ENCODE data around the gene THAP8.

Gene THAP8

DNA sequence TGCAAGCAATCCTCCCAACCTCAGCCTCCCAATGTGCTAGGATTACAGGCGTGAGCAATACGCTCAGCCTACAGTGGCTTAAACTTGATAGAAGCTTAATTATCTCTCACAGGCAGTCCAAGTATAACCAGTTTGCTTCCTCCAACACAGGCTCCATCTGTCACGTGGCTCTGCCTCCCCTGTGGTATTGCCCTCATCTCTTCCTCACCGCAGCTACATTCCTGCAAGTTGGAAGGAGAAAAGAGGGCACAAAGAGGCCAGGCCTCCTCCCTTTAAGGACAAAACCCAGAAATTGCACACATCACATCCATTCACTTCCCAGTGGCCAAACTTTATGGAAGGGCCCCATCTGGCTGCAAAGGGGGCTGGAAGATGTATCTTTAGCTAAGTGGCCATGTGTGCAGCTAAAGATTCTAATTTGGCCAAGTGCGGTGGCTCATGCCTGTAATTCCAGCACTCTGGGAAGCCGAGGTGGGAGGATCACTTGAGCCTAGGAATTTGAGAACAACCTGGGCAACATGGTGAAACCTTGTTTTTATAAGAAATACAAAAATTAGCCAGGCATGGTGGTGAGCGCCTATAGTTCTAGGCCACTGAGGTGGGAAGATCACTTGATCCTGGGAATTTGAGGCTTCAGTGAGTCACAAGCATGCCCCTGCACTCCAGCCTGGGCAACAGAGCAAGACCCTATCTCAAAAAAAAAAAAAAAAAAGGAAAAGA, 62.2 kb downstream of the THAP8 start:
- no peak for DNase-seq

- DNase-seq = no peak
These were observed 63.0 kb downstream of the THAP8 start for GRCh38 chr19:35990771-35991730.

GRCh38 chr19:35990156-35990555, 63.9 kb downstream of the THAP8 start:
- DNase-seq = no peak

GRCh38 chr19:35988824-35989223, 65.3 kb downstream of the THAP8 start:
- no peak for DNase-seq

DNA sequence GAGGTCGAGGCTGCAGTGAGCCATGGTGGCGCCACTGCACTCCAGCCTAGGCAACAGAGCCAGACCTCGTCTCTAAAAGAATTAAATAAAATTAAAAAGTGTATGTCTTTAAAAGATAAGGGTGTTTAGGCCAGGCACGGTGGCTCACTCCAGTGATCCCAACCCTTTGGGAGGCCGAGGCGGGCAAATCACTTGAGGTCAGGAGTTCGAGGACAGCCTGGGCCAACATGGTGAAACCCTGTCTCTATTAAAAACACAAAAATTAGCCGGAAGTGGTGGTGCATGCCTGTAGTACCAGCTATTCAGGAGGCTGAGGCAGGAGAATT, 66.6 kb downstream of the THAP8 start:
- peak; percentile 32 for DNase-seq

DNA sequence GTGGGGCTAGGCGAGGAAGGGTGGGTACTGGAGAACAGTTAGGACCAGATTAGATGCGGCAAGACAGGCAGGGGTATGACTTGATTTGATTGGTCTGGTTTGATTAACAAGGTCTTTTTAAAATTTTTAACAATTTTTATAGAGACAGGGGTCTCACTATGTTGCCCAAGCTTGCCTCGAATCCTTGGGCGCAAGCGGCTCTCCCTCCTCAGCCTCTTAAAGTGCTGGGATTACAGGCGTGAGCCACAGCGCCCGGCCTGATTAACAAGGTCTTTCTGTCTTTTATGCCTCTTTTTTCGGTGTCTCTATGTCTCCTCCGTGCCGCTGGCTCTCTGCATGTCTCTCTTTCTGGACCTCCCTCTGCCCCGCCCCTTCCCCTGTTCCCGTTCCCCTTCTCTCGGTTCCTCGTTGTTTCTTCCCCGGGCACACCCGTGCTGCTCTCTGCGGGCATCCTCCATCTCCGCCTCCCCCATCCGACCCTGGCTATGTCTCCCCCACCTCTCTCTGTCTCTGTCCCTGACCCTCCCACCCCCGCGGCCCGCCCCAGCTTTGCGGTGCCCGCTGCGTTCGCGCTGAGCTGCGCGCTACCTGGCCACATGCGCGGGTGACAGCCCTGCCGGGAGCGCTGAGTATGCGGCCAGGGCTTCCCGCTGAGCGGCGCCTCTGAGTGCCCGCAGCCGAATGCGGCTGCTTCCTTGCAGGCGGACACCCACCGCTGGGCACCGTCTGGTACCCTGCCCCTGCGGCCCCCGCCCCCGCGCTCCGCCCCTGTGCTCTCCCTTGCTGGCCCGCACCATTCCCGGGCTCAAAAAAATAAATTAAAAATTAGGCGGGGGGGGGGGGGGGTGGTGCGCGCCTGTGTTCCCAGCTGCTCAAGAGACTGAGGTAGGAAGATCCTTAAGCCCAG, 67.2 kb downstream of the THAP8 start:
- peak; percentile 62 for DNase-seq

- no peak for DNase-seq
These were observed 68.0 kb downstream of the THAP8 start for GRCh38 chr19:35986111-35986510.
